ENCODE measurements around the gene STAC3. TPM values are rescaled to one million over a fixed set of nuclear protein-coding genes. Genes with fewer than 3 reads are reported as not detected.

Gene STAC3
- total RNA-seq, 1 experiment from 2014 or later: 2.2 TPM

GRCh38 chr12:57210926-57211692 is 39.9 kb downstream of the STAC3 start:
- no peak overlapping the region for H3K4me2 ChIP-seq
- BruUV-seq (replicated peaks): no TSS peak
- H3F3A ChIP-seq (ENCODE audit: insufficient read depth, low read depth): peaks cover 20% of the 10 kb centered on the region
- H3K4me1 ChIP-seq (replicated peaks; ENCODE audit: insufficient read depth): peaks cover 17% of the 10 kb centered on the region
- intact Hi-C loops (cut with micrococcal nuclease; ENCODE audit: unreplicated experiment): no loop called here
- H3K36me3 ChIP-seq (ENCODE audit: low read depth): no peaks in the 10 kb centered on the region
- H3K79me2 ChIP-seq (ENCODE audit: low read depth): no peaks in the 10 kb centered on the region
- H4K20me1 ChIP-seq (ENCODE audit: insufficient read depth): no peaks in the 10 kb centered on the region
- ChIA-PET POLR2A (ENCODE audit: unreplicated experiment) (no interaction called here), CTCF (no interaction called here)
- no peak overlapping the region for H3K27ac ChIP-seq
- no peak for DNase-seq
- TF ChIP-seq CTCF (conservative IDR thresholded peaks at IDR 0.05) (no peak), EZH2 (IDR thresholded peaks at IDR 0.05; ENCODE audit: low read depth) (no peak)
- no peak overlapping the region for H3K4me3 ChIP-seq
- H2AFZ ChIP-seq: no peak overlapping the region
- H3K27me3 ChIP-seq (ENCODE audit: insufficient read depth, low read depth): no peaks in the 10 kb centered on the region
- H3K9me3 ChIP-seq (ENCODE audit: insufficient read depth, low read depth): no peaks in the 10 kb centered on the region
- no peaks in the 10 kb centered on the region for H3K9me2 ChIP-seq (ENCODE audit: insufficient read depth)

- Histone ChIP-seq H3F3A (ENCODE audit: insufficient read depth, low read depth) (peaks cover 16% of the 10 kb centered on the region), H3K79me2 (ENCODE audit: low read depth) (no peaks in the 10 kb centered on the region), H3K9me3 (ENCODE audit: insufficient read depth, low read depth) (no peaks in the 10 kb centered on the region), H3K27ac (no peak overlapping the region), H3K4me1 (replicated peaks; ENCODE audit: insufficient read depth) (peaks cover 17% of the 10 kb centered on the region), H3K36me3 (ENCODE audit: low read depth) (no peaks in the 10 kb centered on the region), H3K9me2 (ENCODE audit: insufficient read depth) (no peaks in the 10 kb centered on the region), H3K4me3 (no peak overlapping the region), H2AFZ (no peak overlapping the region), H3K27me3 (ENCODE audit: insufficient read depth, low read depth) (no peaks in the 10 kb centered on the region), H4K20me1 (ENCODE audit: insufficient read depth) (no peaks in the 10 kb centered on the region), H3K4me2 (no peak overlapping the region)
- no peak for TF ChIP-seq EZH2 (IDR thresholded peaks at IDR 0.05; ENCODE audit: low read depth)
- TF ChIP-seq CTCF (conservative IDR thresholded peaks at IDR 0.05): no peak
- CTCF ChIA-PET: no interaction called here
- intact Hi-C loops (cut with micrococcal nuclease; ENCODE audit: unreplicated experiment): no loop called here
- DNase-seq: no peak
- POLR2A ChIA-PET (ENCODE audit: unreplicated experiment): no interaction called here
- BruUV-seq (replicated peaks): no TSS peak
Observed at GRCh38 chr12:57210461-57210860, 40.5 kb downstream of the STAC3 start.

- Histone ChIP-seq H4K20me1 (ENCODE audit: insufficient read depth) (no peaks in the 10 kb centered on the region), H2AFZ (no peak overlapping the region), H3F3A (ENCODE audit: insufficient read depth, low read depth) (peaks cover 13% of the 10 kb centered on the region), H3K4me2 (no peak overlapping the region), H3K27ac (no peak overlapping the region), H3K9me3 (ENCODE audit: insufficient read depth, low read depth) (no peaks in the 10 kb centered on the region), H3K79me2 (ENCODE audit: low read depth) (no peaks in the 10 kb centered on the region), H3K4me1 (replicated peaks; ENCODE audit: insufficient read depth) (peaks cover 16% of the 10 kb centered on the region), H3K27me3 (ENCODE audit: insufficient read depth, low read depth) (no peaks in the 10 kb centered on the region), H3K4me3 (no peak overlapping the region), H3K36me3 (ENCODE audit: low read depth) (no peaks in the 10 kb centered on the region), H3K9me2 (ENCODE audit: insufficient read depth) (no peaks in the 10 kb centered on the region)
- no peak for DNase-seq
- ChIA-PET CTCF (no interaction called here), POLR2A (ENCODE audit: unreplicated experiment) (no interaction called here)
- TF ChIP-seq EZH2 (IDR thresholded peaks at IDR 0.05; ENCODE audit: low read depth) (no peak), CTCF (conservative IDR thresholded peaks at IDR 0.05) (no peak)
- no TSS peak for BruUV-seq (replicated peaks)
- intact Hi-C loops (cut with micrococcal nuclease; ENCODE audit: unreplicated experiment): no loop called here
Observed at GRCh38 chr12:57209916-57210315, 41.1 kb downstream of the STAC3 start.

Data from PC-9 (cell line).